CD4-positive, alpha-beta memory T cell (primary cell): ENCODE data around the gene CALN1. TPM values are rescaled to one million over a fixed set of nuclear protein-coding genes. Genes with fewer than 3 reads are reported as not detected.
"Not testable (repeated sequence)": the region's sequence is repeated elsewhere in the genome, so short reads cannot be mapped to it uniquely, and the experiment has no call there.

Experiments used
- CTCF ChIA-PET: fragments of 350-600 bp; sonication (Branson Sonifier 250); formaldehyde crosslinking; loops from one replicate; lab custom pipeline; 2021; ENCODE audit warnings: inconsistent platforms; ENCODE audit not compliant: partially characterized antibody; lab: Charles Lee
- POLR2A ChIA-PET: fragments of 350-600 bp; sonication (Branson Sonifier 250); formaldehyde crosslinking; loops from one replicate; lab custom pipeline; 2021; ENCODE audit not compliant: partially characterized antibody; lab: Charles Lee
- DNase-seq, 5 donors: peaks; one replicate each; pipeline versions ENCODE4 v3.0.0 to v3.0.0-alpha.2; 2020 to 2022; ENCODE audit warnings: mixed read lengths in 1 of 5
- H3K27ac ChIP-seq: one replicate; pipeline ENCODE4 v1.7.0; 2013; ENCODE audit warnings: low read depth, low read length
- H3K27me3 ChIP-seq: 2 replicates; pipeline ENCODE4 v1.7.0; 2013; ENCODE audit warnings: mild to moderate bottlenecking, low read length, moderate library complexity; ENCODE audit not compliant: insufficient read depth
- H3K36me3 ChIP-seq: 2 replicates; pipeline ENCODE4 v1.7.0; 2013; ENCODE audit warnings: mild to moderate bottlenecking, low read length, moderate library complexity; ENCODE audit not compliant: insufficient read depth
- H3K4me1 ChIP-seq: 2 replicates; pipeline ENCODE4 v1.7.0; 2013; ENCODE audit warnings: mild to moderate bottlenecking, low read length, moderate library complexity; ENCODE audit not compliant: insufficient read depth
- H3K4me3 ChIP-seq, 2 donors: one replicate each; pipeline ENCODE4 v1.7.0; 2013; ENCODE audit warnings: low read length in 2 of 2, mild to moderate bottlenecking in 1 of 2
- H3K9me3 ChIP-seq, 2 donors: one replicate each; pipeline ENCODE4 v1.7.0; 2013; ENCODE audit warnings: low read length in 2 of 2, control low read depth in 1 of 2; ENCODE audit not compliant: control insufficient read depth in 1 of 2
- H3K27ac Mint-ChIP-seq, 7 donors: one replicate each; pipeline ENCODE4 v1.8.0; 2020 to 2021; ENCODE audit warnings: mixed read lengths in 7 of 7, mild to moderate bottlenecking in 6 of 7, inconsistent platforms in 3 of 7, moderate library complexity in 3 of 7
- H3K27me3 Mint-ChIP-seq, 2 donors: one replicate each; pipeline ENCODE4 v1.8.0; 2020 to 2021; ENCODE audit warnings: mixed read lengths in 2 of 2
- H3K36me3 Mint-ChIP-seq, 2 donors: one replicate each; pipeline ENCODE4 v1.8.0; 2020 to 2021; ENCODE audit warnings: mixed read lengths in 2 of 2, inconsistent platforms in 1 of 2, mild to moderate bottlenecking in 1 of 2
- H3K4me1 Mint-ChIP-seq, 4 donors: one replicate each; pipeline ENCODE4 v1.8.0; 2020 to 2021; ENCODE audit warnings: mixed read lengths in 4 of 4, mild to moderate bottlenecking in 1 of 4
- H3K4me3 Mint-ChIP-seq, 8 donors: one replicate each; pipeline ENCODE4 v1.8.0; 2020 to 2021; ENCODE audit warnings: mixed read lengths in 8 of 8, mild to moderate bottlenecking in 7 of 8, moderate library complexity in 6 of 8, inconsistent platforms in 3 of 8
- H3K9me3 Mint-ChIP-seq, 8 donors: one replicate each; pipeline ENCODE4 v1.8.0; 2020 to 2021; ENCODE audit warnings: mixed read lengths in 8 of 8, mild to moderate bottlenecking in 5 of 8, inconsistent platforms in 3 of 8, moderate library complexity in 1 of 8
- intact Hi-C: fragments of 100-400 bp; cut with micrococcal nuclease; formaldehyde crosslinking; loops from one replicate; pipeline ENCODE4 v1.15.1; 2023
- polyA plus RNA-seq, 2 donors: library from polyadenylated mRNA; unstranded; fragments of 300-500 nt; fragmentation: Illumina TruSeq; gene quantifications; one replicate each; pipeline ENCODE4 v1.2.3, GENCODE V29; 2021
- total RNA-seq, 2 experiments: library from RNA; stranded (reverse); gene quantifications; one replicate each; pipeline ENCODE4 v1.2.3, GENCODE V29; 2021

CALN1 gene
- total and polyA plus RNA-seq, 4 experiments from 2014 or later: not detected

DNA sequence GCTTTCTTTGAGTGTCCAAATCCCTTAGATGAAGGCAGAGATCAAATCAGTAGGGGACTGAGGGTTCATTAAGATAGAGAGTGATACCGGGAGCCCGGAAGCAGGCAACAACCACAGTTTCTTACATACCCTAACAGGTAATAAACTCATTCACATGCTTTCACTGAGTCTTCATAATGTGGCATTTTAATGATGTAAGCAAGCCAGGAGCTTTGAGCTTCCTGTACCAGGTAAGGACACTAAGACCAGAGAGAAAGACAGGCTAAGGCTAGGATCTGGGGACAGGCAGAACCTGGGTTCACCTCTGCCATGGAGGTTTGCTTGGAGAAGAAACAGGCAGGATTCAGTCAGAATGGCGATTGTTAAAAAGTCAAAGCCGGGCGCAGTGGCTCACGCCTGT, 661.8 kb downstream of the CALN1 start:
- H3K36me3 Mint-ChIP-seq: no peaks in the 10 kb centered on the region
- no peaks in the 10 kb centered on the region for H3K36me3 ChIP-seq
- no peaks in the 10 kb centered on the region for H3K4me1 ChIP-seq
- no peak overlapping the region for H3K27ac Mint-ChIP-seq
- no peaks in the 10 kb centered on the region for H3K27me3 ChIP-seq
- no peak for DNase-seq
- no peak overlapping the region for H3K4me3 ChIP-seq
- intact Hi-C loops: no loop called here
- H3K9me3 Mint-ChIP-seq: peaks cover 0 to 23% (median 5%) of the 10 kb centered on the region in 8 donors
- no peak overlapping the region for H3K4me3 Mint-ChIP-seq
- no peaks in the 10 kb centered on the region for H3K9me3 ChIP-seq
- peaks cover 0 to 2% (median 0%) of the 10 kb centered on the region in 4 donors for H3K4me1 Mint-ChIP-seq
- H3K27me3 Mint-ChIP-seq: peaks cover 6 to 11% of the 10 kb centered on the region in 2 donors
- ChIA-PET POLR2A (no interaction called here), CTCF (interaction anchor here (1.8 kb wide), 1 partner anchor 14 kb away, joined by 7 read pairs; no protein-coding TSS in a partner anchor)
- H3K27ac ChIP-seq: no peak overlapping the region

DNA sequence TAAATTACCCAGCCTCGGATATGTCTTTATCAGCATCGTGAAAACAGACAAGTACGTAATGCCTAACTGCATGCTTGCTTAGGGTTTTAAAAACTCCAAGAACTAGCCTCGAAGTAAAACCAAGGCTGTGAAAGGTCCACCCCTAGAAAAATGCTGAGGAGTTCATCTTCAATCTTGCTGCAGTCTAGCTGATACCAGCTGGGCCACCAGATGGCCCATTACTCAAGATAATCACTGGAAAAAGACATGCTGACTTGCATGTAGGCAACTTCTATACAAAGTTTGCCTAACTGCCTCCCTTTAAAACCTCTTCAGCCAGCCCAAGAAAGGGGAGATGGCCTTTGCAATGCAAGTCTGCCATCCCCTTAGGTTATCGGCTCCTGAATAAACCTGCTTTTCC, 666.1 kb downstream of the CALN1 start:
- H3K4me1 ChIP-seq: no peaks in the 10 kb centered on the region
- H3K9me3 ChIP-seq: no peaks in the 10 kb centered on the region
- intact Hi-C loops: no loop called here
- no peak overlapping the region for H3K27ac ChIP-seq
- ChIA-PET POLR2A (no interaction called here), CTCF (interaction anchor here (1.6 to 1.7 kb wide), 2 partner anchors 10 to 12 kb away, joined by 8 to 11 read pairs; no protein-coding TSS in a partner anchor)
- H3K36me3 ChIP-seq: no peaks in the 10 kb centered on the region
- no peaks in the 10 kb centered on the region for H3K27me3 ChIP-seq
- Mint-ChIP-seq H3K4me1 (no peaks in the 10 kb centered on the region), H3K9me3 (peaks cover 0 to 18% (median 5%) of the 10 kb centered on the region in 8 donors), H3K36me3 (no peaks in the 10 kb centered on the region), H3K4me3 (no peak overlapping the region), H3K27ac (peak overlapping the region in 1 of 7 donors; percentile 14), H3K27me3 (peaks cover 3 to 4% of the 10 kb centered on the region in 2 donors)
- H3K4me3 ChIP-seq: no peak overlapping the region
- no peak for DNase-seq

DNA sequence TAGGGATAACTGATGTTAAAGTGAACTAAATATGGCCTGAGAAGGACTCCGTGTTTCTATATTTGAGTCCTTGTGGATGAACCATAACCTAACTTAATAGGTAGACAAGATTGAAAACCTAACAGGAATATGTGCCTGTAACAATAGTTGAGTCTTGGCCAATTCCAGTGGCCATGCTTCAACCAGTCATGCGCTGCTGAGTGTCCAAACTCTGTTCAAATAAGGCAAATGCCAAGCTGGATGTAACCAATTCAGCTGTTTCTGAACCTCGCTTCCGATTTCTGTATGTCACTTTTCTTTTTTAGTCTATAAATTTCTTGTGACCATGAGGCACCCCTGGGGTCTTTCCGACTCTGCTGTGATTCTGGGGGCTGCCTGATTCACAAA, 672.0 kb downstream of the CALN1 start:
- Mint-ChIP-seq H3K27ac (peak overlapping the region in 1 of 7 donors; percentile 8), H3K36me3 (no peaks in the 10 kb centered on the region), H3K27me3 (no peaks in the 10 kb centered on the region), H3K4me1 (no peaks in the 10 kb centered on the region), H3K9me3 (peaks cover 0 to 5% (median 2%) of the 10 kb centered on the region in 8 donors), H3K4me3 (no peak overlapping the region)
- DNase-seq: no peak
- POLR2A ChIA-PET: no interaction called here
- Histone ChIP-seq H3K4me1 (no peaks in the 10 kb centered on the region), H3K36me3 (no peaks in the 10 kb centered on the region), H3K27ac (no peak overlapping the region), H3K27me3 (no peaks in the 10 kb centered on the region), H3K9me3 (no peaks in the 10 kb centered on the region), H3K4me3 (no peak overlapping the region)
- intact Hi-C loops: no loop called here
- CTCF ChIA-PET: interaction anchor here (1.6 kb wide), 1 partner anchor 9 kb away, joined by 6 read pairs; no protein-coding TSS in a partner anchor

DNA sequence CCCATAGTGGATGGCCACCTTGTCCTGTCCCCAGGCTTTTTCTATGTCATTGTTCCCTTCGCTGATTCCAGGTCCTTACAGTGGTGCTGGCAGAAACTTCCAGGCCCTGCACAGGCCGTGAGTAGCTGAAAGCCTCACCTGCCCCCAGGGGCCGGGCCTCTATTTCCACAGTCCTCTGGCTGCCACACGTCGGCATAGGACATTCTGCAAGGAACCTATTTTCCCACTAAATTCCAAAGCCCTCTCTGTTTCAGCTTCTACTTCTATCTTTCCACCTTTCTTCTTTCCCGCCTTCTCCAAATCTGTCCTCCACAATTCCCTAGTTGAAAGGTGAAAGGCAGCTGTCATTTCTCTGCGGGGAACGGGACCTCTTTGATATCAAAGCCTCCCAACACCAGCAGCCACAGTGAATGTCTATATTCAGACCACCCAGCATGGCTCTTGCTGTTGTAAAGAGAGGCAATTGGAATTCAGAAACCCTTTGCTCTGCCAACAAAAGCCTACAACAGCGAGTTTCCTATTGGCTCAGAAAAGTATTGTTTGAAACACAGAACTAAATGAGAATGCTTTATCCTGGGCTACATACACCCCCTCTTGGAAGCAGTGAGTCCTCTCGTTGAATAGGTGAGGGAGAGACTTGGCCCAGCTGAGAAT, 672.5 kb downstream of the CALN1 start:
- Histone ChIP-seq H3K36me3 (no peaks in the 10 kb centered on the region), H3K27me3 (no peaks in the 10 kb centered on the region), H3K9me3 (no peaks in the 10 kb centered on the region), H3K27ac (no peak overlapping the region), H3K4me1 (no peaks in the 10 kb centered on the region), H3K4me3 (no peak overlapping the region)
- peaks cover 0 to 5% (median 0%) of the 10 kb centered on the region in 8 donors for H3K9me3 Mint-ChIP-seq
- intact Hi-C loops: no loop called here
- H3K4me1 Mint-ChIP-seq: no peaks in the 10 kb centered on the region
- no peaks in the 10 kb centered on the region for H3K36me3 Mint-ChIP-seq
- POLR2A ChIA-PET: no interaction called here
- CTCF ChIA-PET: interaction anchor here (1.6 kb wide), 1 partner anchor 8 kb away, joined by 6 read pairs; no protein-coding TSS in a partner anchor
- H3K4me3 Mint-ChIP-seq: no peak overlapping the region
- DNase-seq: no peak
- H3K27me3 Mint-ChIP-seq: no peaks in the 10 kb centered on the region
- no peak overlapping the region for H3K27ac Mint-ChIP-seq

DNA sequence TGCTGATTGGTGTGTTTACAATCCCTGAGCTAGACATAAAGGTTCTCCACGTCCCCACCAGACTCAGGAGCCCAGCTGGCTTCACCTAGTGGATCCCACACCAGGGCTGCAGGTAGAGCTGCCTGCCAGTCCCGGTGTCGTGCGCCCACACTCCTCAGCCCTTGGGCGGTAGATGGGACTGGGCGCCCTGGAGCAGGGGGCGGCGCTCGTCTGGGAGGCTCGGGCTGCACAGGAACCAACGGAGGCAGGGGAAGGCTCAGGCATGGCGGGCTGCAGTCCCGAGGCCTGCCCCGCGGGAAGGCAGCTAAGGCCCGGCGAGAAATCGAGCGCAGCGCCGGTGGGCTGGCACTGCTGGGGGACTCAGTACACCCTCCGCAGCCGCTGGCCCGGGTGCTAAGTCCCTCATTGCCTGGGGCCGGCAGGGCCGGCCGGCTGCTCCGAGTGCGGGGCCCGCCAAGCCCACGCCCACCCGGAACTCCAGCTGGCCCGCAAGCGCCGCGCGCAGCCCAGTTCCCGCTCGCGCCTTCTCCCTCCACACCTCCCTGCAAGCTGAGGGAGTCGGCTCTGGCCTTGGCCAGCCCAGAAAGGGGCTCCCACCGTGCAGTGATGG, 674.1 kb downstream of the CALN1 start:
- H3K4me1 Mint-ChIP-seq, H3K9me3 ChIP-seq, H3K36me3 Mint-ChIP-seq, H3K27me3 ChIP-seq, H3K4me1 ChIP-seq, H3K9me3 Mint-ChIP-seq, H3K27ac ChIP-seq, H3K27ac Mint-ChIP-seq, DNase-seq, H3K27me3 Mint-ChIP-seq, intact Hi-C loops, H3K4me3 Mint-ChIP-seq, H3K36me3 ChIP-seq, POLR2A ChIA-PET, H3K4me3 ChIP-seq: not testable (repeated sequence)
- CTCF ChIA-PET: interaction anchor here (0.8 to 8.7 kb wide), 3 partner anchors 10 to 908 kb away, joined by 3 to 52 read pairs (median 4); no protein-coding TSS in a partner anchor

DNA sequence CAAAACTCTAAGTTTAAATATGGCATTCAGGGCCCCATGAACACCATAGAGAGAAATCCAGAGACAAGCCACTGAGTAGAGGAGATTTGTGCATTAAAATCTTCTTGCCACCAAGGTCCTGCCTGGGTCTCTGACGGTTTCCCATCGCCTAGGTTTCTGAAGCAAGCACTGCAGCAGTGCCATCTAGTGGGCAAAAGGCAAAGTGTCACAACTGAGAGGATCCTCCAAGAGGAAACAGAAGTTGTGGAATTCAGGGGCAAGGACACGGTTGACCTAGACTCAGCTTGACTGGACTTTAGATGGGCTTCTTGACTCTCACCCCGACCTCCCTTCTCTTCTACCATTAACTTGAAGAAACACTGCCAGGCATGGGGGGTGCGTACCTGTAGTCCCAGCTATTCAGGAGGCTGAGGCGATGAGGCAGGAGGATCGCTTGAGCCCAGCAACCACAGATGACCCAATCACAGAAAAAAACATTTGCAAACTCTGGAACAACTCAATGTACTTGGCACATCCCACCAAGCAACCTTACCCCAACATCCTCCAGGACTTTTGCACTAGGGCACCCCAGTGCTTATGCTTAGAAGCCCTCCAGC, 676.1 kb downstream of the CALN1 start:
- Histone ChIP-seq H3K27ac (no peak overlapping the region), H3K36me3 (no peaks in the 10 kb centered on the region), H3K27me3 (no peaks in the 10 kb centered on the region), H3K4me1 (no peaks in the 10 kb centered on the region), H3K9me3 (no peaks in the 10 kb centered on the region), H3K4me3 (no peak overlapping the region)
- Mint-ChIP-seq H3K9me3 (peaks cover 0 to 2% (median 0%) of the 10 kb centered on the region in 8 donors), H3K36me3 (no peaks in the 10 kb centered on the region), H3K4me3 (no peak overlapping the region), H3K27ac (no peak overlapping the region), H3K27me3 (no peaks in the 10 kb centered on the region), H3K4me1 (peaks cover 0 to 7% (median 2%) of the 10 kb centered on the region in 4 donors)
- ChIA-PET POLR2A (no interaction called here), CTCF (interaction anchor here (0.6 to 8.7 kb wide), 13 partner anchors 8 to 1637 kb away, joined by 3 to 52 read pairs (median 3); no protein-coding TSS in a partner anchor)
- peak in 4 of 5 donors; percentile 10 to 35 (median 15) for DNase-seq
- intact Hi-C loops: no loop called here
